Colonic mucosa (tissue), 4 donors: Measurements from ENCODE around the gene CAMTA1. TPM values are rescaled to one million over a fixed set of nuclear protein-coding genes. Genes with fewer than 3 reads are reported as not detected.

Source experiments
- DNase-seq: peaks from one replicate; pipeline ENCODE4 v3.0.0-alpha.2; 2020
- H3K27ac ChIP-seq: fragments of 200-600 bp; one replicate; pipeline ENCODE4 v1.8.0; 2021
- H3K27me3 ChIP-seq: fragments of 200-600 bp; one replicate; pipeline ENCODE4 v1.8.0; 2021
- H3K36me3 ChIP-seq: fragments of 200-600 bp; one replicate; pipeline ENCODE4 v1.8.0; 2021
- H3K4me1 ChIP-seq: fragments of 200-600 bp; one replicate; pipeline ENCODE4 v1.8.0; 2021; ENCODE audit warnings: mild to moderate bottlenecking
- H3K4me3 ChIP-seq: fragments of 200-600 bp; one replicate; pipeline ENCODE4 v1.8.0; 2021
- H3K9ac ChIP-seq, 2 donors: one replicate each; pipeline ENCODE4 v1.7.0; 2013; ENCODE audit warnings: control low read depth in 2 of 2, low read depth in 2 of 2, low read length in 2 of 2
- H3K9me3 ChIP-seq: fragments of 200-600 bp; one replicate; pipeline ENCODE4 v1.8.0; 2021
- CTCF ChIP-seq: fragments of 200-600 bp; IDR thresholded peaks from one replicate; pipeline ENCODE4 v1.8.0; 2022; ENCODE audit warnings: antibody characterized with exemption, mild to moderate bottlenecking
- intact Hi-C: fragments of 100-400 bp; cut with DNase I; formaldehyde crosslinking; loops from one replicate; pipeline ENCODE4 v1.14.1; 2022
- total RNA-seq, 2 donors: library from RNA; stranded (reverse); fragmentation: NEBNext Ultra II Directional in 1 of 2; extraction: Animal tissue kit (Norgen Biotek cat#: 25700) in 1 of 2; gene quantifications; one replicate each; pipeline ENCODE4 v1.2.1, GENCODE V29; 2021
- donor health status: healthy.
- donor health status: DM: no; HTN: no; CAD: no.
- donor health status: DM: no; HTN: no; CAD: no.

Gene CAMTA1
- total RNA-seq, 2 donors from 2014 or later: 76.8 to 92.8 TPM

GRCh38 chr1:7636795-7637526 lies 851.7 kb downstream of the CAMTA1 start:
- intact Hi-C loops: no loop called here
- TF ChIP-seq CTCF: no peak
- H3K4me1 ChIP-seq: no peaks in the 10 kb centered on the region

GRCh38 chr1:7638078-7638477 lies 852.8 kb downstream of the CAMTA1 start:
- Histone ChIP-seq H3K4me3 (no peak overlapping the region), H3K4me1 (no peaks in the 10 kb centered on the region), H3K9me3 (no peaks in the 10 kb centered on the region), H3K27me3 (no peaks in the 10 kb centered on the region), H3K27ac (no peak overlapping the region), H3K36me3 (no peaks in the 10 kb centered on the region), H3K9ac (no peak overlapping the region)
- intact Hi-C loops: no loop called here
- TF ChIP-seq CTCF: no peak
- no peak for DNase-seq

More at GRCh38 chr1:7636795-7637526, 851.7 kb downstream of the CAMTA1 start:
- Histone ChIP-seq H3K9me3 (no peaks in the 10 kb centered on the region), H3K4me3 (no peak overlapping the region), H3K27ac (no peak overlapping the region), H3K36me3 (no peaks in the 10 kb centered on the region), H3K27me3 (no peaks in the 10 kb centered on the region), H3K9ac (no peak overlapping the region)
- DNase-seq: no peak

- no peak for DNase-seq
- no peak overlapping the region for H3K4me3 ChIP-seq
- no peak overlapping the region for H3K27ac ChIP-seq
- intact Hi-C loops: no loop called here
- H3K27me3 ChIP-seq: no peaks in the 10 kb centered on the region
- H3K4me1 ChIP-seq: no peaks in the 10 kb centered on the region
- H3K36me3 ChIP-seq: no peaks in the 10 kb centered on the region
- H3K9ac ChIP-seq: no peak overlapping the region
- TF ChIP-seq CTCF: no peak
- no peaks in the 10 kb centered on the region for H3K9me3 ChIP-seq
Observed at GRCh38 chr1:7639435-7640131, 854.3 kb downstream of the CAMTA1 start.

- H3K9ac ChIP-seq: no peak overlapping the region
- no peak overlapping the region for H3K4me3 ChIP-seq
- no peaks in the 10 kb centered on the region for H3K27me3 ChIP-seq
- TF ChIP-seq CTCF: no peak
- no peak for DNase-seq
- H3K36me3 ChIP-seq: no peaks in the 10 kb centered on the region
- intact Hi-C loops: no loop called here
- H3K4me1 ChIP-seq: no peaks in the 10 kb centered on the region
- H3K27ac ChIP-seq: no peak overlapping the region
- no peaks in the 10 kb centered on the region for H3K9me3 ChIP-seq
Observed at GRCh38 chr1:7640350-7640749, 855.1 kb downstream of the CAMTA1 start.

- H3K4me3 ChIP-seq: no peak overlapping the region
- peaks cover 2% of the 10 kb centered on the region for H3K4me1 ChIP-seq
- H3K27me3 ChIP-seq: no peaks in the 10 kb centered on the region
- no peak for TF ChIP-seq CTCF
- H3K27ac ChIP-seq: no peak overlapping the region
- no peaks in the 10 kb centered on the region for H3K36me3 ChIP-seq
- intact Hi-C loops: no loop called here
- no peaks in the 10 kb centered on the region for H3K9me3 ChIP-seq
- H3K9ac ChIP-seq: no peak overlapping the region
- no peak for DNase-seq
Observed at GRCh38 chr1:7640920-7641585, 855.8 kb downstream of the CAMTA1 start.
